Smooth muscle cell (in vitro differentiated cells): ENCODE results near the gene FANCL. TPM values are rescaled to one million over a fixed set of nuclear protein-coding genes. Genes with fewer than 3 reads are reported as not detected.
A peak's percentile ranks its signal among the peaks of the same experiment; 100 is the strongest.

Source experiments
- DNase-seq: peaks from one replicate; lab custom pipeline; 2025; ENCODE audit not compliant: unreplicated experiment; lab: John Stamatoyannopoulos, UW
- H2AFZ ChIP-seq: fragments of 200-600 bp; sonication (generic); 2 replicates; pipeline ENCODE4 v1.6.0; 2016; ENCODE audit warnings: antibody characterized with exemption, low read depth, mild to moderate bottlenecking
- H3F3A ChIP-seq: fragments of 200-600 bp; sonication (generic); 2 replicates; pipeline ENCODE4 v1.6.0; 2017; ENCODE audit warnings: antibody characterized with exemption, low read depth
- H3K27ac ChIP-seq: fragments of 200-600 bp; sonication (generic); 2 replicates; pipeline ENCODE4 v1.5.1; 2016; ENCODE audit warnings: low read depth, mild to moderate bottlenecking
- H3K27me3 ChIP-seq: fragments of 200-600 bp; sonication (generic); 2 replicates; pipeline ENCODE4 v1.6.1; 2016; ENCODE audit warnings: low read depth, mild to moderate bottlenecking
- H3K36me3 ChIP-seq: fragments of 200-600 bp; sonication (generic); 2 replicates; pipeline ENCODE4 v1.5.1; 2016; ENCODE audit warnings: low read depth
- H3K4me1 ChIP-seq: fragments of 200-600 bp; sonication (generic); 2 replicates; pipeline ENCODE4 v1.5.1; 2016; ENCODE audit warnings: low read depth
- H3K4me2 ChIP-seq: fragments of 200-600 bp; sonication (generic); 2 replicates; pipeline ENCODE4 v1.6.0; 2016; ENCODE audit warnings: mild to moderate bottlenecking
- H3K4me3 ChIP-seq: fragments of 200-600 bp; sonication (generic); 2 replicates; pipeline ENCODE4 v1.5.1; 2016; ENCODE audit warnings: mild to moderate bottlenecking
- H3K79me2 ChIP-seq: fragments of 200-600 bp; sonication (generic); 2 replicates; pipeline ENCODE4 v1.6.0; 2016; ENCODE audit warnings: low read depth, mild to moderate bottlenecking
- H3K9ac ChIP-seq: fragments of 200-600 bp; sonication (generic); 2 replicates; pipeline ENCODE4 v1.6.0; 2016; ENCODE audit warnings: low read depth
- H3K9me3 ChIP-seq: fragments of 200-600 bp; sonication (generic); replicated peaks from 2 replicates; pipeline ENCODE4 v1.5.1; 2016; ENCODE audit warnings: low read depth
- H4K20me1 ChIP-seq: fragments of 200-600 bp; sonication (generic); 2 replicates; pipeline ENCODE4 v1.6.0; 2016; ENCODE audit warnings: low read depth
- CTCF ChIP-seq: fragments of 200-600 bp; sonication (generic); IDR thresholded peaks from 2 replicates; pipeline ENCODE4 v1.5.1; 2017; ENCODE audit warnings: borderline replicate concordance, mild to moderate bottlenecking, antibody characterized with exemption; ENCODE audit not compliant: insufficient read depth, poor library complexity, severe bottlenecking
- WGBS: methylation state at CpG from one replicate; pipeline ENCODE4 v1.1.7; 2016; ENCODE audit warnings: low lambda C conversion rate; 5-methylcytosine and 5-hydroxymethylcytosine counted together
- polyA plus RNA-seq: library from polyadenylated mRNA; unstranded; fragments of >200 nt; fragmentation: Nextera tagmentation; extraction: Ambion mirVana; gene quantifications from 2 replicates; pipeline ENCODE4 v1.2.1, GENCODE V29; 2016
- total RNA-seq: library from RNA; depleted of rRNA; stranded (reverse); fragments of >200 nt; gene quantifications from 2 replicates; pipeline ENCODE4 v1.2.3, GENCODE V29; 2014

The FANCL gene
- total and polyA plus RNA-seq, 2 experiments from 2014 or later = 17.2 to 27.5 TPM

GRCh38 chr2:58110765-58111164, 130.4 kb downstream of the FANCL start:
- no peak overlapping the region for H3K9ac ChIP-seq
- 92% methylated on average over 6 of the region's 6 CpGs for WGBS
- H3K36me3 ChIP-seq = no peaks in the 10 kb centered on the region
- no peak overlapping the region for H3K4me2 ChIP-seq
- H3K9me3 ChIP-seq = no peaks in the 10 kb centered on the region
- no peak overlapping the region for H3K4me3 ChIP-seq
- no peak overlapping the region for H3K27ac ChIP-seq
- H2AFZ ChIP-seq = no peak overlapping the region
- no peak for TF ChIP-seq CTCF
- peaks cover 8% of the 10 kb centered on the region for H3K79me2 ChIP-seq
- H3K4me1 ChIP-seq = peaks cover 12% of the 10 kb centered on the region
- DNase-seq = no peak
- no peaks in the 10 kb centered on the region for H3K27me3 ChIP-seq
- peaks cover 15% of the 10 kb centered on the region for H3F3A ChIP-seq
- H4K20me1 ChIP-seq = no peaks in the 10 kb centered on the region

- Histone ChIP-seq H3K4me3 (no peak overlapping the region), H3K36me3 (no peaks in the 10 kb centered on the region), H3K9ac (no peak overlapping the region), H3K27ac (peak overlapping the region; percentile 90), H3K4me2 (no peak overlapping the region), H3K27me3 (no peaks in the 10 kb centered on the region), H3K9me3 (no peaks in the 10 kb centered on the region), H4K20me1 (no peaks in the 10 kb centered on the region), H3K79me2 (peaks cover 8% of the 10 kb centered on the region), H2AFZ (no peak overlapping the region), H3K4me1 (peaks cover 12% of the 10 kb centered on the region), H3F3A (peaks cover 15% of the 10 kb centered on the region)
- WGBS = 95% methylated on average over 2 of the region's 2 CpGs
- no peak for TF ChIP-seq CTCF
- DNase-seq = no peak
Measured at GRCh38 chr2:58109481-58109880, 131.6 kb downstream of the FANCL start.

Other genes starting within 250 kb of the FANCL start
- 35.5 and 37.9 TPM in 2 replicates for gene VRK2, start 194.5 kb downstream of the FANCL start, total RNA-seq
- gene VRK2, start 194.5 kb downstream of the FANCL start, polyA plus RNA-seq = 22.2 and 26.8 TPM in 2 replicates